Memory B cell (primary cell): Measurements from ENCODE around the gene TTC33.
"Not testable (repeated sequence)": the region's sequence is repeated elsewhere in the genome, so short reads cannot be mapped to it uniquely, and the experiment has no call there.

ENCODE experiments used
- ATAC-seq: fragments of 150-1000 bp; cut with Tn5 transposase; 2 replicates; pipeline ENCODE4 v1.10.0; 2021; ENCODE audit warnings: low read depth, mild to moderate bottlenecking, moderate library complexity
- DNase-seq, 2 donors: peaks; one replicate each; pipeline ENCODE4 v3.0.0; 2022; ENCODE audit warnings: low spot score in 2 of 2
- H3K27ac Mint-ChIP-seq: one replicate; pipeline ENCODE4 v1.8.0; 2022; ENCODE audit warnings: mild to moderate bottlenecking, moderate library complexity, mixed read lengths
- H3K27me3 Mint-ChIP-seq: one replicate; pipeline ENCODE4 v1.8.0; 2022; ENCODE audit warnings: mixed read lengths
- H3K36me3 Mint-ChIP-seq: one replicate; pipeline ENCODE4 v1.8.0; 2022; ENCODE audit warnings: mild to moderate bottlenecking, mixed read lengths
- H3K4me1 Mint-ChIP-seq: one replicate; pipeline ENCODE4 v1.8.0; 2022; ENCODE audit warnings: mixed read lengths
- H3K4me3 Mint-ChIP-seq: one replicate; pipeline ENCODE4 v1.8.0; 2022; ENCODE audit warnings: mild to moderate bottlenecking, moderate library complexity, mixed read lengths
- H3K9me3 Mint-ChIP-seq: one replicate; pipeline ENCODE4 v1.8.0; 2022; ENCODE audit warnings: mixed read lengths

TTC33 gene

GRCh38 chr5:40788941-40789340 is 33.2 kb upstream of the TTC33 start:
- not testable (repeated sequence) for H3K9me3 Mint-ChIP-seq, H3K27me3 Mint-ChIP-seq, ATAC-seq, H3K4me3 Mint-ChIP-seq, DNase-seq
- peak overlapping the region; percentile 38 for H3K27ac Mint-ChIP-seq
- H3K4me1 Mint-ChIP-seq = peaks cover 40% of the 10 kb centered on the region
- H3K36me3 Mint-ChIP-seq = peaks cover 22% of the 10 kb centered on the region

- no peak overlapping the region for H3K4me3 Mint-ChIP-seq
- H3K36me3 Mint-ChIP-seq = peaks cover 22% of the 10 kb centered on the region
- H3K27ac Mint-ChIP-seq = no peak overlapping the region
- peaks cover 32% of the 10 kb centered on the region for H3K4me1 Mint-ChIP-seq
- H3K27me3 Mint-ChIP-seq = no peaks in the 10 kb centered on the region
- no peak for DNase-seq
- H3K9me3 Mint-ChIP-seq = peaks cover 1% of the 10 kb centered on the region
- no peak for ATAC-seq
These were observed 32.2 kb upstream of the TTC33 start for GRCh38 chr5:40787986-40788385.

GRCh38 chr5:40786664-40787063 is 30.9 kb upstream of the TTC33 start:
- H3K27me3 Mint-ChIP-seq, H3K27ac Mint-ChIP-seq, DNase-seq, ATAC-seq, H3K4me3 Mint-ChIP-seq, H3K9me3 Mint-ChIP-seq: not testable (repeated sequence)
- Mint-ChIP-seq H3K36me3 (peaks cover 22% of the 10 kb centered on the region), H3K4me1 (peaks cover 26% of the 10 kb centered on the region)

- Mint-ChIP-seq H3K27me3 (no peaks in the 10 kb centered on the region), H3K4me1 (peaks cover 24% of the 10 kb centered on the region)
- ATAC-seq = no peak
These were observed 29.2 kb upstream of the TTC33 start for GRCh38 chr5:40784916-40785315.

GRCh38 chr5:40784027-40784653 is 28.4 kb upstream of the TTC33 start:
- no peak overlapping the region for H3K27ac Mint-ChIP-seq
- peaks cover 22% of the 10 kb centered on the region for H3K36me3 Mint-ChIP-seq
- peaks cover 20% of the 10 kb centered on the region for H3K4me1 Mint-ChIP-seq
- no peak overlapping the region for H3K4me3 Mint-ChIP-seq
- peaks cover 1% of the 10 kb centered on the region for H3K9me3 Mint-ChIP-seq
- ATAC-seq = no peak
- no peak for DNase-seq
- H3K27me3 Mint-ChIP-seq = no peaks in the 10 kb centered on the region

More at GRCh38 chr5:40784916-40785315, 29.2 kb upstream of the TTC33 start:
- Mint-ChIP-seq H3K9me3 (peaks cover 1% of the 10 kb centered on the region), H3K27ac (no peak overlapping the region), H3K4me3 (no peak overlapping the region), H3K36me3 (peaks cover 22% of the 10 kb centered on the region)
- no peak for DNase-seq

GRCh38 chr5:40781843-40782409 is 26.2 kb upstream of the TTC33 start:
- Mint-ChIP-seq H3K4me3 (no peak overlapping the region), H3K27ac (no peak overlapping the region), H3K4me1 (peaks cover 13% of the 10 kb centered on the region), H3K9me3 (no peaks in the 10 kb centered on the region), H3K36me3 (peaks cover 11% of the 10 kb centered on the region), H3K27me3 (no peaks in the 10 kb centered on the region)
- no peak for DNase-seq
- ATAC-seq = no peak

GRCh38 chr5:40780858-40781257 is 25.1 kb upstream of the TTC33 start:
- Mint-ChIP-seq H3K27ac (no peak overlapping the region), H3K4me3 (no peak overlapping the region)

GRCh38 chr5:40780199-40780598 is 24.4 kb upstream of the TTC33 start:
- H3K9me3 Mint-ChIP-seq = no peaks in the 10 kb centered on the region
- DNase-seq (no peak), ATAC-seq (no peak)
- H3K27ac Mint-ChIP-seq = no peak overlapping the region
- H3K4me1 Mint-ChIP-seq = peaks cover 11% of the 10 kb centered on the region
- peaks cover 13% of the 10 kb centered on the region for H3K36me3 Mint-ChIP-seq
- H3K27me3 Mint-ChIP-seq = no peaks in the 10 kb centered on the region
- H3K4me3 Mint-ChIP-seq = no peak overlapping the region

More at GRCh38 chr5:40780858-40781257, 25.1 kb upstream of the TTC33 start:
- Mint-ChIP-seq H3K9me3 (no peaks in the 10 kb centered on the region), H3K36me3 (peaks cover 12% of the 10 kb centered on the region), H3K4me1 (peaks cover 15% of the 10 kb centered on the region), H3K27me3 (no peaks in the 10 kb centered on the region)
- DNase-seq (no peak), ATAC-seq (no peak)

- Mint-ChIP-seq H3K27me3 (no peaks in the 10 kb centered on the region), H3K9me3 (no peaks in the 10 kb centered on the region), H3K27ac (no peak overlapping the region), H3K36me3 (peaks cover 13% of the 10 kb centered on the region), H3K4me1 (peaks cover 11% of the 10 kb centered on the region), H3K4me3 (no peak overlapping the region)
- DNase-seq (no peak), ATAC-seq (no peak)
These were observed 23.8 kb upstream of the TTC33 start for GRCh38 chr5:40779561-40779960.

- no peak overlapping the region for H3K4me3 Mint-ChIP-seq
- H3K4me1 Mint-ChIP-seq = peaks cover 7% of the 10 kb centered on the region
- H3K9me3 Mint-ChIP-seq = no peaks in the 10 kb centered on the region
- no peaks in the 10 kb centered on the region for H3K27me3 Mint-ChIP-seq
- ATAC-seq = no peak
- peaks cover 18% of the 10 kb centered on the region for H3K36me3 Mint-ChIP-seq
- DNase-seq = no peak
- no peak overlapping the region for H3K27ac Mint-ChIP-seq
These were observed 22.4 kb upstream of the TTC33 start for GRCh38 chr5:40778133-40778532.

GRCh38 chr5:40776658-40776977 is 20.9 kb upstream of the TTC33 start:
- Mint-ChIP-seq H3K4me3 (no peak overlapping the region), H3K9me3 (no peaks in the 10 kb centered on the region), H3K27me3 (no peaks in the 10 kb centered on the region), H3K4me1 (peaks cover 7% of the 10 kb centered on the region), H3K36me3 (peaks cover 18% of the 10 kb centered on the region), H3K27ac (peak overlapping the region; percentile 1)
- ATAC-seq (no peak), DNase-seq (no peak)

- Mint-ChIP-seq H3K4me1 (peaks cover 5% of the 10 kb centered on the region), H3K27me3 (no peaks in the 10 kb centered on the region), H3K4me3 (no peak overlapping the region), H3K27ac (peak overlapping the region; percentile 1), H3K9me3 (no peaks in the 10 kb centered on the region), H3K36me3 (peaks cover 18% of the 10 kb centered on the region)
- DNase-seq (no peak), ATAC-seq (no peak)
These were observed 20.3 kb upstream of the TTC33 start for GRCh38 chr5:40775846-40776657.

GRCh38 chr5:40775085-40775845 is 19.5 kb upstream of the TTC33 start:
- no peak overlapping the region for H3K27ac Mint-ChIP-seq
- DNase-seq (no peak), ATAC-seq (no peak)
- H3K27me3 Mint-ChIP-seq = no peaks in the 10 kb centered on the region
- H3K4me3 Mint-ChIP-seq = no peak overlapping the region
- H3K9me3 Mint-ChIP-seq = no peaks in the 10 kb centered on the region
- H3K4me1 Mint-ChIP-seq = peaks cover 4% of the 10 kb centered on the region
- peaks cover 20% of the 10 kb centered on the region for H3K36me3 Mint-ChIP-seq

- DNase-seq = no peak
- no peak for ATAC-seq
- no peak overlapping the region for H3K27ac Mint-ChIP-seq
- H3K36me3 Mint-ChIP-seq = peaks cover 20% of the 10 kb centered on the region
- H3K9me3 Mint-ChIP-seq = no peaks in the 10 kb centered on the region
- H3K4me1 Mint-ChIP-seq = peaks cover 4% of the 10 kb centered on the region
- no peaks in the 10 kb centered on the region for H3K27me3 Mint-ChIP-seq
- no peak overlapping the region for H3K4me3 Mint-ChIP-seq
These were observed 18.9 kb upstream of the TTC33 start for GRCh38 chr5:40774623-40775022.
